Motor neuron (in vitro differentiated cells): ENCODE data around the gene WNT3. TPM values are rescaled to one million over a fixed set of nuclear protein-coding genes. Genes with fewer than 3 reads are reported as not detected.
"Not testable (repeated sequence)": the region's sequence is repeated elsewhere in the genome, so short reads cannot be mapped to it uniquely, and the experiment has no call there.

Source experiments
- ATAC-seq, 8 experiments: fragments of 200-7000 bp; cut with Tn5 transposase; replicated peaks in 6 of 8; 2 replicates each; pipeline ENCODE4 v1.8.0; 2021; ENCODE audit warnings: mild to moderate bottlenecking in 8 of 8, moderate library complexity in 8 of 8
- H3K27ac ChIP-seq, 2 donors: fragments of 250-450 bp; sonication (Bioruptor Pico); 2 replicates each; pipeline ENCODE4 v1.9.0; 2021; ENCODE audit warnings: antibody characterized with exemption in 2 of 2, mild to moderate bottlenecking in 2 of 2, moderate library complexity in 1 of 2
- H3K4me1 ChIP-seq, 2 donors: fragments of 250-450 bp; sonication (Bioruptor Pico); replicated peaks in 1 of 2; 2 replicates each; pipeline ENCODE4 v1.6.1; 2021; ENCODE audit warnings: antibody characterized with exemption in 2 of 2, mild to moderate bottlenecking in 2 of 2, moderate library complexity in 1 of 2
- H3K4me3 ChIP-seq, 5 donors: fragments of 250-450 bp; sonication (Bioruptor Pico); 2 replicates each; pipeline ENCODE4 v1.9.0; 2021; ENCODE audit warnings: antibody characterized with exemption in 5 of 5, mild to moderate bottlenecking in 5 of 5, moderate library complexity in 4 of 5
- WGBS, 10 experiments: fragments of 450-650 bp; shearing (Covaris generic); methylation state at CpG; one replicate each; pipeline ENCODE4 v1.0.0; 2022; 5-methylcytosine and 5-hydroxymethylcytosine counted together
- in situ Hi-C, 9 experiments: fragments of 400-800 bp; cut with MboI; loops; one replicate each; pipeline ENCODE4 v1.15.0; 2021; ENCODE audit warnings: low sequenced_read_pairs in 9 of 9, low pct_unique_long_range_greater_than_20kb in 2 of 9; ENCODE audit not compliant: unreplicated experiment in 9 of 9
- total RNA-seq, 8 experiments: library from RNA; unstranded; fragments of 300-600 nt; gene quantifications; 2 replicates each; pipeline versions ENCODE4 v1.2.3 to v1.2.4, GENCODE V29; 2022

WNT3 gene
- total RNA-seq, 8 experiments from 2014 or later: 0.67 to 30.8 (median 2.1) TPM

DNA sequence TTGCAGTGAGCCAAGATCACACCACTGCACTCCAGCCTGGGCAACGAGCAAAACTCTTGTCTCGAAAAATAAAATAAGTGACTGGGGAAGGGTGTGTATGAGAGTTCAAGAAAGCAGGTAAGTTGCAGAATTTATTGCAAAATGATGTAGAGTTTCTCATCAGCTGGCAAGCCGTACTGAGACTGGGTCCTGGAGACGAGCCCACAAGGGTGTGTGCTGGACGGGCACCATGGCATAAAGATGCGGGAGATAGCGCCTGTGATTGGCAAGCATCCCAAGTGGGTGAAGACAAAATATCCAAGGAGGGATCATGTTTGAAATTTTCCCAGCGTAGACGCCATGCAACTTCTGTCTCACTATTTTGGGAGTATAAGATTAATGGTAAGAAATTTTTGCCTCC is 59.4 kb downstream of the WNT3 start:
- Histone ChIP-seq H3K27ac (no peak overlapping the region), H3K4me1 (no peaks in the 10 kb centered on the region), H3K4me3 (no peak overlapping the region)
- WGBS, 10 experiments: 80 to 100% (median 92%) methylated on average over 2 to 7 of the region's 9 CpGs; no CpG with 5 or more reads in 2 of the 10 experiments
- no peak for ATAC-seq
- in situ Hi-C loops: no loop called here

DNA sequence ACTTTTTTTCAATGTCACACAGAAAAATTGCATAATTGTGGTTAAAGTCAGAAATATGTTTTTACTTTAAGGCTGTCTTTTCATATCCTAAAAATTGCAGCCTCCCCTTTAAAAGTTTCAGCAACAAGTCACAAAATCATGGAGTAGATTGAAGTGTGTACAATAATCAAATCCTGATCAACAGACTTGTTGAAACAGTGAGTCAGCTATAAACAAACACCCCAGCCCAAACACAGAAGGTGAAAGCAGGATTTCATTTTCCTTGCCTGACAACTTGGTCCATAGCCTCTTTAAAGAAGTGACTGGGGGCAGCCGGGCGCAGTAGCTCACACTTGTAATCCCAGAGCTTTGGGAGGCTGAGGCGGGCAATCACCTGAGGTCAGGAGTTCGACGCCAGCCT is 59.9 kb downstream of the WNT3 start:
- in situ Hi-C loops: no loop called here
- ATAC-seq: no peak
- H3K4me3 ChIP-seq: no peak overlapping the region
- no peaks in the 10 kb centered on the region for H3K4me1 ChIP-seq
- 50 to 100% (median 92%) methylated on average over 1 to 5 of the region's 5 CpGs; no CpG with 5 or more reads in 5 of the 10 experiments for WGBS, 10 experiments
- H3K27ac ChIP-seq: no peak overlapping the region

DNA sequence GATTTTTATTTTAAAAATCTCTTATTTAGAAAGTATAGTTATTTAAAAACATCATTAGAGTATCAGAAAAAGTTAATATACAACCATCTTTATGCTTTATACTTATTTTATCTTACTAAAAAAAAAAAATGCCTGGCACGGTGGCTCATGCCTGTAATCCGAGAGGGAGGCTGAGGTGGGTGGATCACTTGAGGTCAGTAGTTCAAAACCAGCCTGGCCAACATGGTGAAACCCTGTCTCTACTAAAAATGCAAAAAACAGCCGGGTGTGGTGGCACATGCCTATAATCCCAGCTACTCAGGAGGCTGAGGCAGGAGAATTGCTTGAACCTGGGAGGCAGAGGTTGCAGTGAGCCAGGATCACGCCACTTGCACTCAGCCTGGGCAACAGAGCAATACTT is 60.9 kb downstream of the WNT3 start:
- in situ Hi-C loops, H3K4me1 ChIP-seq, H3K27ac ChIP-seq, H3K4me3 ChIP-seq: not testable (repeated sequence)
- peak in 2 of 8 experiments; percentile 32 to 47 for ATAC-seq
- 31 to 100% (median 80%) methylated on average over 1 to 4 of the region's 4 CpGs; no CpG with 5 or more reads in 3 of the 10 experiments for WGBS, 10 experiments

DNA sequence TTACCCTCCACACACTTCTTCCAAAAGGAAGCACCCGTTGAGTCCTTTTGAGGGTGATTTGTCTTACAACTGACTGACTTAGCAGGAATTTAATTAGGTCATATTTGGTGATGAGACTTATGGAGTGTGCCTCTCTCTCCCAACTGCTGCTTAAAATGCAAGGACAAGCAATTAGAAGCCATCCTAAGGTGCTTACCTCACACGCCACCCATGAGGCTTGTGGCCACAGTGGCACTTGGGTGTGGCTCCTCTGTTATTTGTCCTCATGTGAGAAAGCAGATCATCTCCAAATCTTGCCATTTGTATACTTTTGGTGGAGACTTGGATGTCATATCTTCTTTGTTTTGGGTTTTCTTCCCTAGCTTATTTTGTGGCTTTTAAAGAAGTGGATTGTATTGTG is 61.6 kb downstream of the WNT3 start:
- ATAC-seq: no peak
- 40 to 100% (median 84%) methylated on average over 1 to 2 of the region's 2 CpGs; no CpG with 5 or more reads in 2 of the 10 experiments for WGBS, 10 experiments
- no peaks in the 10 kb centered on the region for H3K4me1 ChIP-seq
- in situ Hi-C loops: no loop called here
- H3K4me3 ChIP-seq: no peak overlapping the region
- no peak overlapping the region for H3K27ac ChIP-seq

DNA sequence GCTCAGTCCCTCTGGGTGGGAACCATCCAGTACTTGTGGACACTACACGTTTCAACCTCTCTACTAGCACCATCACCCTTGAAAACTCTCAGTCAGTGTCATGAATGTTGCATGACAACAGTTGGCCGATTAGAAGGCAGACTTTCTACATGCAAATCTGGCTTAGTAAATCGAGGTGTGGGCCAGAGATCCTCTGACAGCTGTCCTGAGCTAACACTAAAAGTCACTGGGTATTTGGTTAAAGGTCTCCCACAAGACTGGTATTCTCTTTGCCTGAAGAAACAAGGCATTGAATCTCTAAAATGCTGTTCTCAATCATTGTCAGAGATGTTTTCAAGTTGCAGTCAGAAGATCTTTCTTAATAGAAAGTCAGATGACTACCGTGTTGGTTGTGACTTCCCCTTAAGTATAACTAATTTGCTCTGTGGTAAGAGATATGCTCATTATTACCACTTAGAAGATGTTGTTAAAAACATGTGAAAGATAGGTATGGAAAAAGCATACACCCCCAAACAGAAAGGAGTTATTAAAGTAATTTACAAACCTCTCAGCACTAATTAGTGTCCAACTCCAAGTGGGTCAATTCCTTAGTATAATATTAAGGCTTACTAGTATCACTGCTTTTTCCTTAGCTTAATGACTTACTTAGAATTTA is 62.3 kb downstream of the WNT3 start:
- 53 to 100% (median 62%) methylated on average over 1 to 3 of the region's 4 CpGs; no CpG with 5 or more reads in 2 of the 10 experiments for WGBS, 10 experiments

DNA sequence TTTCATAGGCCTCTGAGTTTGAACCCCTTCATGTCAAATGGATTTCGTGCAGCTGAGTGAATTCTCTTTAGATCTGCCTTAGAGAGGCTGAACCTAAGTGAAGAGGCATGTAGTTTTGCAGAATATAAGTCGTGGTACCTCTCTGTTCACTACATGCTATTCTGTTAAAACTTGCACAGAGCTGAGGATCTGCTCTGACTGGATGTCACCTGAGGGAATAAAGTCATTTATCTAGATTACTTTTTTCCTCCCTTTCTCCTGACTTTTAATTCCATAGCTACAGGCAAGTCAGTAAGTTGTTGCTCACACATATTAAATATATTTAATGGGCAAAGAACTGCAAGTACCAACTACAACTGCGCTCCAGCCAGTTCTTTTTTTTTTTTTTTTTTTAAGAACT is 64.7 kb downstream of the WNT3 start:
- Histone ChIP-seq H3K4me1 (no peaks in the 10 kb centered on the region), H3K4me3 (no peak overlapping the region), H3K27ac (no peak overlapping the region)
- ATAC-seq: no peak
- WGBS, 10 experiments: 40 to 100% (median 82%) methylated on average over 1 to 3 of the region's 3 CpGs
- in situ Hi-C loops: no loop called here

More for the DNA sequence above, 62.3 kb downstream of the WNT3 start:
- Histone ChIP-seq H3K27ac (no peak overlapping the region), H3K4me1 (no peaks in the 10 kb centered on the region), H3K4me3 (no peak overlapping the region)
- in situ Hi-C loops: no loop called here
- ATAC-seq: no peak

DNA sequence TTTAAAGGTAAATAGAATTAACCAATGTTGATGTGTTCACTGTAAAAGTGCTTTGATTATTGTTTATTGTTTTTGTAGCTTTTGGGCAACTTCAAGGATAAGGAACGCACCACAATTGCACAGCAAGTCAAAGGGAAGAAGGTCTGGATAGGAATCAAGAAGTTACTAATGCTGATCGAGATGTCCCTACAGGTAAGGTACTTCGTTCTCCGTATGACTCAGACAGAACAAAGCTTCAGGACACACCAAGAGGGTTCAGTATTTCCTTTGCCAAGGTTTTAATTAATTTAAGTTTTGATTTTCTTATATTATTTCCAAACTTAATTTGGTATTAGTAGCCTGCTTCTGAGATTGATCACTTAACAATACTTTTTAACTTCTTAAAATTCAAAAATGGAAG is 67.1 kb downstream of the WNT3 start:
- Histone ChIP-seq H3K4me3 (no peak overlapping the region), H3K27ac (no peak overlapping the region), H3K4me1 (no peaks in the 10 kb centered on the region)
- 89 to 100% (median 96%) methylated on average over 2 to 4 of the region's 4 CpGs for WGBS, 10 experiments
- in situ Hi-C loops: no loop called here
- no peak for ATAC-seq

DNA sequence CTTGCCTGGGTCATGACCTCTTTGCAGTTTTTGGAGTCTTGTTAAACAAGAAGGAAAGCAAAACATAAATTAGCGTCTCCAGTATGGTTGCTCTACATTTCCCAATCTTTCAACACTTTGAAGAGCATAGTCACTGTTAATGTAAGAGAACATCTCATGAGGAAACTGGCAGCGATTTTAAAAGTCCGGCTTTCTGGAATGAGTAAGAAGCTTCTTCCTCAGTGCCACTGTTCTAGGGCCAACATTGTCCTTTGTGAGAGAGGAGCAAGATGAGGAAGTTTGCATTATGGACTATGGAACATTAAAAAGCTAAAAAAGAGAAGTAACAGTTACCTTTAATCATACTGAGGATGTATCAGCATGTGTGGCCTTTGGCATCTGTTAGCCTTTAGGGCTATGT is 73.1 kb downstream of the WNT3 start:
- H3K4me1 ChIP-seq: peaks cover 0 to 4% of the 10 kb centered on the region in 2 donors
- 90 to 98% (median 94%) methylated on average over 2 to 3 of the region's 3 CpGs; no CpG with 5 or more reads in 3 of the 10 experiments for WGBS, 10 experiments
- H3K4me3 ChIP-seq: no peak overlapping the region
- ATAC-seq: no peak
- in situ Hi-C loops: no loop called here
- H3K27ac ChIP-seq: no peak overlapping the region

DNA sequence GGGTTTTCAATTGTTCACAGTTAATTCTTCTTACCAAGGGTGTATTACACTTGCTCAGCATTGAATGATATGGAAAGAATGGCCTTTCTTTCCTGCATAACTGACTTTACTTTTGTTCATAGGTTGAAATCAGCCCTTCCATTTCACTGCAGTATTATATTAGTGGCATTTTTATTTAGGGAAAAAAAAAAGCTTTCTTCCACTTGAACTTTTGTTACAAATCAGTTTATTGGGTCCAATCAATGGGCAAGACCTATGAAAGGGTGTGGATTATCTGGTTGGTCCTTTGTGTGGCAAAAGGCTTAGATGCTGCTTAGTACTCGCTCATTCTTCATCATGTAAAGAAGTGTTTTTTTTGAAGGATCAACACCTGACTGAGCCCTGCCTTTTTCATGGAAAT is 74.1 kb downstream of the WNT3 start:
- in situ Hi-C loops: no loop called here
- H3K4me3 ChIP-seq: no peak overlapping the region
- H3K27ac ChIP-seq: no peak overlapping the region
- WGBS, 10 experiments: 93 to 100% (median 100%) methylated on average over 1 of the region's 1 CpG; no CpG with 5 or more reads in 4 of the 10 experiments
- H3K4me1 ChIP-seq: peaks cover 0 to 4% of the 10 kb centered on the region in 2 donors
- ATAC-seq: no peak

DNA sequence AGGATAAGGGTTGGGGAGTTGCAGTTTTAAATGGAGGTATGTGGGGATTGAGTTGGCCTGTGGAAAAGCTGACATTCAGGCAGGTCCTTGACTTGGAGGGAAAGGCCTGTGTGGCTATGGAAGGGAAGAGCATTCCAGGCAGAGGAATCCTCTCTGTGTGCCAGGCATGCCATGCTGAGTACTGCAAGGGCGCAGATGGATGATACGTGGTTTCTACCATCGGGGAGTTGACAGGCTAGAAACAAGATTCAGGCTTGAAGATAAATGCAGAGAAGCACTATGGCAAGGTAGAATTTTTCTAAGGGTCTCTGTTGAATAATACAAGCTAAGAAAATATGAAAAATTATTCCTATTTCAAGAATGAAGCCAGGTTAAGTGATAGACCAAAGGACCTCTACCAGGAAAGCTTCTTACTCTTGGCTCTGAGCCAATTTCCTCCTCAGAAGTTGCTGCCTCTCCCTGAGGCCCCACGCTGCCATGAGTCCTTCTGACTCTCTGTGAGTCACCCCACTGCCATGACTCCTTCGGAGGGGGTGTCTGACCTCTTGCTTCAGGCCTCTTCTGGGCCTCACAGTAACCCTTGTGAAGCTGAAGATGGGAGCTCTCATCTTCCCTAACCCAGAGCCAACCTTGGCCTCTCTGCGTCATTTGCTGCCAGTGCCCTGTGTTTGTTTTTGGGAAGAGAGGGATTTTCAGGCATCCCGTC is 75.8 kb downstream of the WNT3 start:
- no peak overlapping the region for H3K4me3 ChIP-seq
- ATAC-seq: peak in 7 of 8 experiments; percentile 11 to 98 (median 91)
- in situ Hi-C loops: no loop called here
- H3K4me1 ChIP-seq: peaks cover 0 to 4% of the 10 kb centered on the region in 2 donors
- 21 to 98% (median 73%) methylated on average over 1 to 6 of the region's 7 CpGs; no CpG with 5 or more reads in 2 of the 10 experiments for WGBS, 10 experiments
- no peak overlapping the region for H3K27ac ChIP-seq

DNA sequence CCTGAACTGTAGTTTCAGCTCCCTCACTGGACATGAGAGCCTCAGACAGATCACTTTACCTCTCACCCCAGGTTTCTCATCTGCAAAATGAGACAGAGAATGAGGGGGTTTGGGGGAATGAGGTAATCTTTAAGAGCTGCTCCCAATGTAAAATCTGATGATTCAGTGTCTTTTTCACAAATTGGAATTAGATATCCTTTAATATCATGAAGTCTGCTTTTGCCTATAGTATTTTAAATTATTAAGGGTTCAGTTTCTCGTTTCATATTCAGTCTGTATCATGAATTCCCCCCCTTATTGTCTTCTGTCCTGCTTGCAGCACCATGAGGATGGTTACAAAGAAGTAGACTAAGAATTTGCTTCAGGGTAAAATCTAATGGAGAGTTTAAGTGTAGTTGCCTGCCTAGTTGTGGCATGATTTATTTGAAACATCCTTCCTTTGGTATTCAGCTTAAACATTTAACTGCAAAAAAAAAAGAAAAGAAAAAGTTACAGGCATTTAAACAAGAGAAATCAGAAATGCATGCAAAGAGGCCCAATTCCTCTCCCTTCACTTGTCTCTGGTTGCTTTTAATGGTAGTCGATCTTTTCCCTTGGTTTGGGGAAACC is 77.3 kb downstream of the WNT3 start:
- in situ Hi-C loops: no loop called here
- H3K4me1 ChIP-seq: peaks cover 0 to 4% of the 10 kb centered on the region in 2 donors
- 53 to 100% (median 76%) methylated on average over 1 to 2 of the region's 2 CpGs for WGBS, 10 experiments
- ATAC-seq: peak in 1 of 8 experiments; percentile 39
- H3K4me3 ChIP-seq: no peak overlapping the region
- H3K27ac ChIP-seq: no peak overlapping the region

DNA sequence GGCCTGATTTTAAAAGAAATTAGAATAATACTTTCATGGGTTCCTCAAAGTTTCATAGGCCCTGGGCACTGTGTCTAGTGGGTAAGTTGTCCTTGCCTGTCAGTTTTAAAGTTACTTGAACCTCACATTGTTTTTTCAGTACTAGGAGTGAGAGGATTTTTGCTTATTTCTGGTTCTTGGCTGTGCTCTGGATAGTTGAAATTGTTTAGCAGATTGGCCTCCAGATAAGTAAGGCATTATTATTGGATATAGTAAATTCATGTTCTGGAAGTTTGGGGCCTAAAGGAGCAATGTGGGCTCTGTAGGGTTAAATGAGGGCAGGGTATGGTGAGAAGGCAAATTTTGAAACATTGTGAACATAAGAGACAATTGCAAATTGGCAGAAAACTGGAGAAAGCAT is 78.5 kb downstream of the WNT3 start:
- no peak overlapping the region for H3K27ac ChIP-seq
- H3K4me3 ChIP-seq: no peak overlapping the region
- no peak for ATAC-seq
- peaks cover 0 to 4% of the 10 kb centered on the region in 2 donors for H3K4me1 ChIP-seq
- in situ Hi-C loops: no loop called here

DNA sequence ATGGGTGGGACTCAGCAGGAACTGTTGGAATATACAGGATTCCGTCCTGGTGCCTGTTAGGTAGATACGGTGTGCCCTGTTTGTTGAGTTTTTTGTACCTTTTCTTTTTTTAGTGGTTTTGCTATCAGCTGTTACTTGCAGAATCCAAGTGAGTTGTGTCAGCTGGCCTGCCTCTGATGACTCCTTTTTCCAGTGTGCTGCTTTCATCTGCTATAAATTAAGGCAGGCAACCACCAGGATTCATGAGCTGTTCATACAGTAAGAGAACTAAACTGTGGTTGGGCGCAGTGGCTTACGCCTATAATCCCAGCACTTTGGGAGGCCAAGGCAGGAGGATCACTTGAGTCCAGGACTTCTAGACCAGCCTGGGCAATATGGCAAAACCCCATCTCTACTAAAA is 79.9 kb downstream of the WNT3 start:
- no peak overlapping the region for H3K4me3 ChIP-seq
- 80 to 100% (median 92%) methylated on average over 1 to 4 of the region's 4 CpGs; no CpG with 5 or more reads in 4 of the 10 experiments for WGBS, 10 experiments
- H3K4me1 ChIP-seq: peaks cover 4% of the 10 kb centered on the region in 2 donors
- in situ Hi-C loops: no loop called here
- ATAC-seq: no peak
- no peak overlapping the region for H3K27ac ChIP-seq
